Left lung (tissue), 10 donors: ENCODE results near the gene KSR1. TPM values are rescaled to one million over a fixed set of nuclear protein-coding genes. Genes with fewer than 3 reads are reported as not detected.
"Not testable (repeated sequence)": the region's sequence is repeated elsewhere in the genome, so short reads cannot be mapped to it uniquely, and the experiment has no call there.

ENCODE experiments used
- ATAC-seq: fragments of 200-7000 bp; cut with Tn5 transposase; one replicate; pipeline ENCODE4 v1.9.1; 2020; ENCODE audit warnings: moderate library complexity
- DNase-seq, 4 donors: peaks; one replicate each; pipeline ENCODE4 v3.0.0-alpha.2; 2013 to 2020
- H3K27ac ChIP-seq, 2 donors: fragments of 200-600 bp; sonication (generic) in 1 of 2; one replicate each; pipeline versions ENCODE4 v1.5.0 to v1.8.0; 2020 to 2021
- H3K27me3 ChIP-seq, 2 donors: fragments of 200-600 bp; sonication (generic) in 1 of 2; one replicate each; pipeline versions ENCODE4 v1.5.0 to v1.8.0; 2020 to 2021
- H3K36me3 ChIP-seq, 2 donors: fragments of 200-600 bp; sonication (generic) in 1 of 2; one replicate each; pipeline versions ENCODE4 v1.5.0 to v1.8.0; 2020 to 2021
- H3K4me1 ChIP-seq, 2 donors: fragments of 200-600 bp; one replicate each; pipeline ENCODE4 v1.8.0; 2021
- H3K4me3 ChIP-seq, 2 donors: fragments of 200-600 bp; sonication (generic) in 1 of 2; one replicate each; pipeline versions ENCODE4 v1.5.0 to v1.8.0; 2020 to 2021; ENCODE audit warnings: mild to moderate bottlenecking in 1 of 2
- H3K9me3 ChIP-seq, 2 donors: fragments of 200-600 bp; sonication (generic) in 1 of 2; one replicate each; pipeline versions ENCODE4 v1.5.0 to v1.8.0; 2020 to 2021
- CTCF ChIP-seq, 2 donors: fragments of 200-600 bp; sonication (generic) in 1 of 2; IDR thresholded peaks; one replicate each; pipeline versions ENCODE4 v1.5.0 to v1.8.0; 2021; ENCODE audit warnings: antibody characterized with exemption in 2 of 2
- intact Hi-C, 2 donors: fragments of 100-400 bp; cut with DNase I; formaldehyde crosslinking; loops; one replicate each; pipeline versions ENCODE4 v1.11.2 to v1.14.2; 2022
- polyA plus RNA-seq, 6 donors: library from polyadenylated mRNA; unstranded; fragments of 120-200 nt; gene quantifications; one replicate each; pipeline ENCODE4 v1.2.1, GENCODE V29; 2013; ENCODE audit not compliant: insufficient read length in 6 of 6
- total RNA-seq, 2 donors: library from RNA; stranded (reverse); fragmentation: NEBNext Ultra II Directional; extraction: Animal tissue kit (Norgen Biotek cat#: 25700); gene quantifications; one replicate each; pipeline ENCODE4 v1.2.1, GENCODE V29; 2021
- donor health status: DM: no; HTN: yes; CAD: no.
- donor health status: DM: no; HTN: no; CAD: no.

Gene KSR1
- total and polyA plus RNA-seq, 8 donors: 35.0 to 70.0 (median 62.5) TPM

GRCh38 chr17:27423651-27424050, 32.6 kb upstream of the KSR1 start:
- no peak for TF ChIP-seq CTCF (IDR thresholded peaks at IDR 0.05)
- Histone ChIP-seq H3K4me3 (no peak overlapping the region), H3K27ac (no peak overlapping the region), H3K4me1 (no peaks in the 10 kb centered on the region), H3K9me3 (no peaks in the 10 kb centered on the region), H3K27me3 (no peaks in the 10 kb centered on the region), H3K36me3 (no peaks in the 10 kb centered on the region)
- no peak for ATAC-seq
- no peak for DNase-seq
- intact Hi-C loops: no loop called here

- H3K27ac ChIP-seq: no peak overlapping the region
- no peak for TF ChIP-seq CTCF (IDR thresholded peaks at IDR 0.05)
- no peaks in the 10 kb centered on the region for H3K9me3 ChIP-seq
- ATAC-seq (no peak), DNase-seq (no peak)
- H3K4me1 ChIP-seq: no peaks in the 10 kb centered on the region
- H3K27me3 ChIP-seq: no peaks in the 10 kb centered on the region
- no peak overlapping the region for H3K4me3 ChIP-seq
- no peaks in the 10 kb centered on the region for H3K36me3 ChIP-seq
- intact Hi-C loops: no loop called here
Observed at GRCh38 chr17:27424516-27424915, 31.7 kb upstream of the KSR1 start.

- Histone ChIP-seq H3K27ac (no peak overlapping the region), H3K4me3 (no peak overlapping the region), H3K4me1 (no peaks in the 10 kb centered on the region), H3K9me3 (no peaks in the 10 kb centered on the region), H3K27me3 (no peaks in the 10 kb centered on the region), H3K36me3 (no peaks in the 10 kb centered on the region)
- DNase-seq: no peak
- TF ChIP-seq CTCF (IDR thresholded peaks at IDR 0.05): no peak
- ATAC-seq: no peak
- intact Hi-C loops: no loop called here
Observed at GRCh38 chr17:27424941-27425340, 31.3 kb upstream of the KSR1 start.

- H3K27ac ChIP-seq, H3K36me3 ChIP-seq, H3K9me3 ChIP-seq, H3K4me3 ChIP-seq, DNase-seq, H3K4me1 ChIP-seq, H3K27me3 ChIP-seq, ATAC-seq, intact Hi-C loops: not testable (repeated sequence)
Observed at GRCh38 chr17:27425571-27425970, 30.7 kb upstream of the KSR1 start.

GRCh38 chr17:27425991-27426390, 30.3 kb upstream of the KSR1 start:
- Histone ChIP-seq H3K27ac (no peak overlapping the region), H3K27me3 (no peaks in the 10 kb centered on the region), H3K4me1 (no peaks in the 10 kb centered on the region), H3K36me3 (no peaks in the 10 kb centered on the region), H3K9me3 (no peaks in the 10 kb centered on the region), H3K4me3 (no peak overlapping the region)
- TF ChIP-seq CTCF (IDR thresholded peaks at IDR 0.05): no peak
- DNase-seq (no peak), ATAC-seq (no peak)
- intact Hi-C loops: no loop called here

GRCh38 chr17:27426471-27426870, 29.8 kb upstream of the KSR1 start:
- intact Hi-C loops, ATAC-seq, H3K27ac ChIP-seq, H3K36me3 ChIP-seq, H3K4me3 ChIP-seq, DNase-seq, H3K27me3 ChIP-seq, H3K9me3 ChIP-seq, H3K4me1 ChIP-seq: not testable (repeated sequence)

GRCh38 chr17:27427166-27427862, 28.9 kb upstream of the KSR1 start:
- DNase-seq, H3K4me1 ChIP-seq, H3K4me3 ChIP-seq, H3K27me3 ChIP-seq, ATAC-seq, H3K27ac ChIP-seq, H3K36me3 ChIP-seq, H3K9me3 ChIP-seq, intact Hi-C loops: not testable (repeated sequence)
